GM21360 (cell line): ENCODE results near the gene OR4K13.

Source experiments
- ATAC-seq: cut with Tn5 transposase; IDR thresholded peaks from one replicate; pipeline ENCODE4 v1.9.1; 2021; ENCODE audit warnings: mild to moderate bottlenecking, moderate library complexity; ENCODE audit not compliant: unreplicated experiment

Gene OR4K13, protein sequence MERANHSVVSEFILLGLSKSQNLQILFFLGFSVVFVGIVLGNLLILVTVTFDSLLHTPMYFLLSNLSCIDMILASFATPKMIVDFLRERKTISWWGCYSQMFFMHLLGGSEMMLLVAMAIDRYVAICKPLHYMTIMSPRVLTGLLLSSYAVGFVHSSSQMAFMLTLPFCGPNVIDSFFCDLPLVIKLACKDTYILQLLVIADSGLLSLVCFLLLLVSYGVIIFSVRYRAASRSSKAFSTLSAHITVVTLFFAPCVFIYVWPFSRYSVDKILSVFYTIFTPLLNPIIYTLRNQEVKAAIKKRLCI

DNA sequence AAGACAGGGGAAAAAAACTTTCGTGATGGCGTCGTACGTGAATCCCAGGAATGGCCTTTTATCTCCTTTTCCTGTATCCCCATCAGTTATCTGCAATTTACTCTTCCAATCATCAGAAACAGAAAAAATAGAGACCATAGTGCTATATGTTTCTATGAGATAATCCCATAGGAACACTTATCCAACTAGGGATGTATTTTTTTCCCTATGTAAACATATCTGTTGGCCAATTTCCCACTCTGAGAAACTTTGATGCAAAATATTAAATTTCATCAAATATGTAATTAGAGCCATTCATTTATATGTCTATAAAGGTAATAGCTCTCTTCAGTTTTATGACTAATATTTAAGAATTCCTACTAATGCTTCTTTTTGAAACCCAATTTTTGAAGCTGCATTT, at the start of gene OR4K13:
Gene OR4K13, minus strand, starts transcription at position 101 of the 400 bp plus-strand sequence. CDS start 1,280 bp downstream, outside the sequence.
- no peak for ATAC-seq

DNA sequence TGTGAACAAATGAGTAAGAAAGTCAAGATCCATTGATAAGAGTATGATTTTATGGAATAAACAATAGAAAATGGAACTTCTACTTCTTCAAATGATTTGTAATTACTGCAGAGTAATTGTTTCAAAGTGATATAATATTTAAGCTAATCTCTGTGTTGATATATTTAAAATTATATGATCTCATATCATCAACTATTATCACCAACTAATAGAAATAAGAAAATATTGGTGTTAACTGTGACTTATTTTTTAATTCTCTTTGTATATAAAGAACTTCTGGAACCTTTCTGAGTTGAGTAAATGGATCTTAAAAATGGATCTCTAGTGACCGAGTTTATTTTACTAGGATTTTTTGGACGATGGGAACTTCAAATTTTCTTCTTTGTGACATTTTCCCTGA, 23.9 kb upstream of the OR4K13 start, which contains the start of gene OR4L1:
Gene OR4L1, plus strand, starts transcription at position 301 of the 400 bp plus-strand sequence. Its CDS starts 0 bp downstream, at position 301.
- ATAC-seq = no peak

DNA sequence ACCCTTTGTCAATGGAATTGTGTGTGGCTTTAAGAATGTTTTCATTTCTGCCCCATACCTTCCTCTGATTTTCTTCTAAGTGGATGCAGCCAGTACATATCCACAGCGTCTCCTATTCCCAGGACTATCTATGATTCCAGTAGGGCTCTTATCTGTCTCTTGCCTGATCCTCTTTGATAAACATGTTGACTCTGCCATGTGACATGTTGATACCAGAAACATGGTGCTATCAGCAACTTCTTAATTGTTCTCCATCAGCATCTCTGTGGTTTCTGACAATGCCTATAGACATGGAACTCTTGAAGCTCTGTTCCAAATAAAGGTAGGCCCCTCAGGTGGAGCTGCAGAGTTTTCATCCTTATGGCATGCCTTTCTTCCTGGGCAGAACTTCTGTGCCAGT, 12.4 kb upstream of the OR4K13 start:
- ATAC-seq = no peak

DNA sequence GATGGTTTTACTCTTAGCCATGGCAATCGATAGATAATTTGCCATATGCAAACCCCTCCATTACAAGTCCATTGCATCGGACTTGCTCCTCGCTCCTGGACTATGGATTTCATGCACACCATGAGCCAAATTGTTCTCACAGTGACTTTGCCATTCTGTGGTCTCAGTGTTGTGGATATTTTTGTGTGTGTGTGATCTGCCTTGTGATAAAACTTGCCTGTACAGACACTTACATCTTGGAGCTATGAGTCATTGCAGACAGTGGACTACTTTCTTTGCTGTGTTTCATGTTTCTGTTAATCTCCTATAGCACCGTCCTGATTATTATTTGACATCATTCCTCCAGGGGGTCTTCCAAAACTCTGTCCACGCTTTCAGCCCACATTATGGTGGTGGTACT, 8.4 kb upstream of the OR4K13 start:
- no peak for ATAC-seq

DNA sequence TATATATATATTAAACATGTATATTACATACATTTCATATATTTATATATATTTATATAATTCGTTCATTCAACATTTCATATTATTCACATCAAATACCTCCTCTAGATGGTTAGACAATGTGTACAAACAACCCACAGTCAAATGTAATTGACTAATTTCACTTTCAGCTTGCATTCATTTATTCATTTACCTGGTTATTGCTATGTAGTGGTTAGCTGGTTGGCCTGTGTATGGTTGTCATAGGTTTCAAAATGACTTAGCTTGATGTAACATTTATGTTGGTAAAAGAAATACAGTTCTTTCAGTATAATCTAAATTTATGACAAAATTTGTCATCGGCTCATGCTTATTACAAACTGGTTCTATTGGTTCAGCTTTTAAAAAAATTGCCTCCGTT, 389 bp downstream of the OR4K13 start:
- ATAC-seq = no peak

DNA sequence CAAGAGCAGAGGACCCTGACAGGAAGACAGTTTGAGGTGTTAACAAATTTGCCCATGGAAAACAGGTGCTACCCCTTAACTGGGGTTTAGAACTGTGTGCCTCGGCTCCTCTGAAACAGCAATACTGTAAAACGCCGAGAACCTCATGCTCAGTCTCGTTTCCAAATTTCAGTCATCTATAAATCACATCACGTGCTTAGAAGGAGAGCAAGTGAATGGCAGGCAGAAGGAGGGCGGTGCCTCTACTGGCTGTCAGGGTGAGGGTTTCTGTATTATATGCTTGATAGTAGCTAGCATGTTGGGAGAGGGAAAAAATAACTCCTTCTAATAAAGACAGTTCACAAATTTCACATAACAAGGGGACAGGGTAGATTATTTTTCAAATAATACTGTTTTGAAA, 4.8 kb downstream of the OR4K13 start:
- no peak for ATAC-seq

DNA sequence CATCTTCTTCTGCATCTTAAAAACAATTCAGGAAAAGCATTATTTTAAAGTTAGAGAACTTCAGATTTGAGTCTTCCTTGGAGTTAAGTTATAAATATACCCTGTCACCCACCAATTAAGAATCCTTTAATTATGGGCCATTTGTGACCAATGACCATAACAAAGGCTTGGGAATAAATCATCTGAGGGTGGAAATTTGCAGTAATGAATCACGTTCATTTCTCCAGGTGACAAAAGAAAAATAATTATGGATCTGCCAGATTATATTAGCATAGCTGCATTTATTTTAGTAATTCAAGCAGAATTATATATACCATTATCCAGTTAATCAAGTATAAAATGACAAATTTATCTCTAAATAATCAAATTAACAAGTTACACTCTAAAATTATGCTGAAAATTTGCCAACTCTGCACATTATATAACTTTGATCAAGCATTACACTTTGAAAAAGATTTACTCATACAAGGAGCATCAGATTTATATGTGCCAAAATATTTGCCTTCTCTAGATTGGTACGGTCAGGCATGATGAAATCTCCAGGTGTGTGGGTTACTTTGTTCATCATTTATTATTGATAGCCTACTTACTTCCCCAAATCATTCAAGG, 16.5 kb downstream of the OR4K13 start, which contains the start of gene OR4K14:
Gene OR4K14, minus strand, starts transcription at position 51 of the 609 bp plus-strand sequence. CDS start 4,114 bp downstream, outside the sequence.
- no peak for ATAC-seq

DNA sequence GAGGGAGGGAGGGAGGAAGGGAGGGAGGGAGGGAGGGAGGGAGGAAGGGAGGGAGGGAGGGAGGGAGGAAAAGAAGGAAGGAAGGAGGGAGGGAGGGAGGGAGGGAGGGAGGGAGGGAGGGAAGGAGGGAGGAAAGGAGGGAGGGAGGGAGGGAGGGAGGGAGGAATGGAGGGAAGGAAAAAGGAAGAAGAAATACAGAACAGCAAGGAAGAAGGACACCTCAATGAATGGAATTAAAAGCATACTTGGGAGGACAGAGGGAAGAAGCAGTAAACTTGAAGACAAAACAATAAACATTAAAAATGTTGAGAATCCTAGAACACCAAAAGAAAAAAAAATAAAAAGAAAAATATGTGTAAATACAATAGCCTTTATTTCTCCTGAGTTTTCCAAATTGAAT, 27.7 kb downstream of the OR4K13 start:
- ATAC-seq = no peak

DNA sequence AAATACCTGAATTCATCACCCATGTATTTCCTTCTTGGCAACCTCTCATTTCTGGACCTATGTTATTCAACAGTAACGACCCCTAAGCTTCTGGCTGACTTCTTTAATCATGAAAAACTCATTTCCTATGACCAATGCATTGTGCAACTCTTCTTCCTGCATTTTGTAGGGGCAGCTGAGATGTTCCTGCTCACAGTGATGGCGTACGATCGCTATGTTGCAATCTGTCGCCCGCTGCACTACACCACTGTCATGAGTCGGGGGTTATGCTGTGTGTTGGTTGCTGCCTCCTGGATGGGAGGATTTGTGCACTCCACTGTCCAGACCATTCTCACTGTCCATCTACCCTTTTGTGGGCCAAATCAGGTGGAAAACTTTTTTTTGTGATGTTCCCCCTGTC, 33.5 kb downstream of the OR4K13 start:
- ATAC-seq = no peak

DNA sequence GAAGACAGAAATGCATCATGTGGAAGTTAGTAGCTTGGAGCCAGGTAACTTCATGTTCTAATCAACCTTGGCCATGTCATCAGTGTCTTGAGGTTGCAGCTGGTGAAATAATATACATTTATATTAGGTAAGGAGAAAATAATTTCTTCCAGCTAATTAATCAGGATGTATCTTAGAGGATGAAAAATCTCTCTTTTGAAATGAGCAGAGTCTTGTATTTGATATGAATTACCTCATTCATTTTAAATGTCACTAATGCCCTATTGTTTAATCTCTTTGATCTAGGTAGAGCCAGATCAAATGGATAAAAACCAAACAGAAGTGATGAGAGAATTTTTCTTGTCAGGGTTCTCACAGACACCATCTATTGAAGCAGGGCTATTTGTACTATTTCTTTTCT, 34.0 kb downstream of the OR4K13 start, which contains the start of gene OR4Q2:
Gene OR4Q2, plus strand, starts transcription at position 301 of the 400 bp plus-strand sequence.
- no peak for ATAC-seq

DNA sequence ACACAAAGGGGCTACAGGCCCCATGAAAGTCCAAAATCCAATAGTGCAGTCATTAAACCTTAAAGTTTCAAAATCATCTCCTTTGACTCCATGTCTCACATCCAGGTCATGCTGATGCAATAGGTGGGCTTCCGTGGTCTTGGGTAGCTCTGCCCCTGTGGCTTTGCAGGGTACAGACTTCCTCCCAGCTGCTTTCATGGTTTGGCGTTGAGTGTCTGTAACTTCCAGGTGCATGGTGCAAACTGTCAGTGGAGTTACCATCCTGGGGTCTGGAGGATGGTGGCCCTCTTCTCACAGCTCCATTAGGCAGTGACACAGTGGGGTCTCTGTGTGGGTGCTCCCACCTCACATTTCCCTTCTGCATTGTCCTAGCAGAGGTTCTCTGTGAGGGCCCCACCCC, 42.4 kb downstream of the OR4K13 start:
- no peak for ATAC-seq
